ENCODE measurements around the gene MAGI2. TPM values are rescaled to one million over a fixed set of nuclear protein-coding genes. Genes with fewer than 3 reads are reported as not detected.

The MAGI2 gene
- total RNA-seq, 1 experiment from 2014 or later: 0.25 TPM

DNA sequence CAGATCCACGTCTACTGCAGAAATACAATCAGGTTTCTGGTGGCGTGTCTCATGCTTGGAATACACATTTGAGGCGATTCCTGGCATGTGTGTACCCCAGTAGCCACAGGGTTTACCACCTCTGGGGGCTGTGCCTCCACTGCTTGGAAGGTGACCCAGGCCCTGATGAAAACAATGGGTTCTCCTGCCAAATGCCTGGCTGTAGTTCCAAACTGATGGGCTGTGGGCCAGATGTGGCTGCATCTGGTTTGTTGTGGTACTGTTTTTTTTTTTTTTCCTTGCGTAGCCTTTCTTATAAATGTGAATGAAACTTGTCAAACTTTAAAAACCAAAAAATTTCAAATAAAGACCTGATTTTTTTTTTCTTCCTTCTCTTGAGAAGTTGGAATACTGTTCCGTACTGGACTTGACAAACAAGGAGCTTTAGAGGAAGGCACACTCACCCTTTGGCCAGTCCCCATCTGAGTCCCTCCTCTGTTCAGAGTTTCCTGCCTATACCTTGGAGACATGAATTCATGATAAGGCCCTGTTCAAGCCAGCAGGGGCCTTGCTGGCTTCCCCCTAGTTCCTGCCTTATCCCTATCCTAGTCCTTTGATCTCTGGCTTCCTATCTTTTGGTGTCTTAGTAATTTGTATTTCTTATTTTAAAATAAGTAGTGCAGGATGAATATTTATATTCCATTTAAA is 1437.8 kb downstream of the MAGI2 start:
- DNase-seq: no peak
- TF ChIP-seq, protein P1, sequence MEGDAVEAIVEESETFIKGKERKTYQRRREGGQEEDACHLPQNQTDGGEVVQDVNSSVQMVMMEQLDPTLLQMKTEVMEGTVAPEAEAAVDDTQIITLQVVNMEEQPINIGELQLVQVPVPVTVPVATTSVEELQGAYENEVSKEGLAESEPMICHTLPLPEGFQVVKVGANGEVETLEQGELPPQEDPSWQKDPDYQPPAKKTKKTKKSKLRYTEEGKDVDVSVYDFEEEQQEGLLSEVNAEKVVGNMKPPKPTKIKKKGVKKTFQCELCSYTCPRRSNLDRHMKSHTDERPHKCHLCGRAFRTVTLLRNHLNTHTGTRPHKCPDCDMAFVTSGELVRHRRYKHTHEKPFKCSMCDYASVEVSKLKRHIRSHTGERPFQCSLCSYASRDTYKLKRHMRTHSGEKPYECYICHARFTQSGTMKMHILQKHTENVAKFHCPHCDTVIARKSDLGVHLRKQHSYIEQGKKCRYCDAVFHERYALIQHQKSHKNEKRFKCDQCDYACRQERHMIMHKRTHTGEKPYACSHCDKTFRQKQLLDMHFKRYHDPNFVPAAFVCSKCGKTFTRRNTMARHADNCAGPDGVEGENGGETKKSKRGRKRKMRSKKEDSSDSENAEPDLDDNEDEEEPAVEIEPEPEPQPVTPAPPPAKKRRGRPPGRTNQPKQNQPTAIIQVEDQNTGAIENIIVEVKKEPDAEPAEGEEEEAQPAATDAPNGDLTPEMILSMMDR (IDR thresholded peaks at IDR 0.05; ENCODE audit: insufficient read depth in 1 of 2, low read depth in 1 of 2, low read length in 1 of 2, severe bottlenecking in 1 of 2, unreplicated experiment in 1 of 2): no peak
- ChIA-PET CTCF (no interaction called here), POLR2A (no interaction called here)
- Histone ChIP-seq H3K36me3 (ENCODE audit: control insufficient read depth, insufficient read depth, low read length) (no peaks in the 10 kb centered on the region), H3K4me3 (ENCODE audit: low read depth, low read length) (no peak overlapping the region), H3K27me3 (replicated peaks; ENCODE audit: control insufficient read depth, insufficient read depth, low read length) (no peaks in the 10 kb centered on the region), H3K9me3 (no peaks in the 10 kb centered on the region), H3K4me1 (peaks cover 19% of the 10 kb centered on the region)
- Mint-ChIP-seq H3K4me1 (ENCODE audit: low read depth, unreplicated experiment) (peaks cover 18% of the 10 kb centered on the region), H3K9me3 (ENCODE audit: unreplicated experiment) (no peaks in the 10 kb centered on the region), H3K4me3 (ENCODE audit: unreplicated experiment) (no peak overlapping the region), H3K27ac (ENCODE audit: unreplicated experiment) (no peak overlapping the region), H3K36me3 (ENCODE audit: insufficient read depth, unreplicated experiment) (peaks cover 4% of the 10 kb centered on the region), H3K27me3 (ENCODE audit: insufficient read depth, unreplicated experiment) (peaks cover 3% of the 10 kb centered on the region)
- BruUV-seq (replicated peaks): no TSS peak
- intact Hi-C loops (cut with micrococcal nuclease; ENCODE audit: unreplicated experiment): no loop called here

GRCh38 chr7:78014401-78014800 is 1439.1 kb downstream of the MAGI2 start:
- ChIA-PET CTCF (interaction anchor here (0.6 kb wide), 1 partner anchor 10 kb away, joined by 8 read pairs; no protein-coding TSS in a partner anchor), POLR2A (no interaction called here)
- Histone ChIP-seq H3K27me3 (replicated peaks; ENCODE audit: control insufficient read depth, insufficient read depth, low read length) (no peaks in the 10 kb centered on the region), H3K4me3 (ENCODE audit: low read depth, low read length) (no peak overlapping the region), H3K4me1 (peaks cover 19% of the 10 kb centered on the region), H3K9me3 (no peaks in the 10 kb centered on the region), H3K36me3 (ENCODE audit: control insufficient read depth, insufficient read depth, low read length) (no peaks in the 10 kb centered on the region)
- Mint-ChIP-seq H3K27me3 (ENCODE audit: insufficient read depth, unreplicated experiment) (peaks cover 3% of the 10 kb centered on the region), H3K9me3 (ENCODE audit: unreplicated experiment) (no peaks in the 10 kb centered on the region), H3K36me3 (ENCODE audit: insufficient read depth, unreplicated experiment) (no peaks in the 10 kb centered on the region), H3K4me1 (ENCODE audit: low read depth, unreplicated experiment) (peaks cover 18% of the 10 kb centered on the region), H3K4me3 (ENCODE audit: unreplicated experiment) (no peak overlapping the region), H3K27ac (ENCODE audit: unreplicated experiment) (no peak overlapping the region)
- peak in 1 of 2 experiments; percentile 18 for DNase-seq
- no TSS peak for BruUV-seq (replicated peaks)
- TF ChIP-seq, protein P1 (IDR thresholded peaks at IDR 0.05; ENCODE audit: insufficient read depth in 1 of 2, low read depth in 1 of 2, low read length in 1 of 2, severe bottlenecking in 1 of 2, unreplicated experiment in 1 of 2): no peak
- intact Hi-C loops (cut with micrococcal nuclease; ENCODE audit: unreplicated experiment): no loop called here

DNA sequence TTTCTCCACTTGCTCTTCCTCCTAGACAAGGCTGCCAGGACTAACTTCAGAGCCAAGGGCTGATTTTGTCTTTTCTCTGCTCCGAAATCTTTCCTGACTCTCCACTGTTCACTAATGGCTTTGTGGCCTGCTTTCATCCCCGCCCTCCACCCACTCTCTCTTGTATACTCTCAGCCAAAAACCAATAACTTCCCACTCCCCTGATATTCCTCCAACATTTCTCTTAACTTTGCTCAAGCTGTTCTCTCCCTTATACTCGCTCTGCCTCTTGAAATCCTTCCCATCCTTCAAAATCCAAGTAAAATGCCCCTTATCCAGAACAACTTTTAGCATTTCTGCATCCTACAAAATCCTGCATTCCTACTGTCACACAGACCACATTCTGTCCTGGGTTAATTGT is 1440.1 kb downstream of the MAGI2 start:
- Histone ChIP-seq H3K4me3 (ENCODE audit: low read depth, low read length) (no peak overlapping the region), H3K36me3 (ENCODE audit: control insufficient read depth, insufficient read depth, low read length) (no peaks in the 10 kb centered on the region), H3K27me3 (replicated peaks; ENCODE audit: control insufficient read depth, insufficient read depth, low read length) (no peaks in the 10 kb centered on the region), H3K4me1 (peaks cover 12% of the 10 kb centered on the region), H3K9me3 (no peaks in the 10 kb centered on the region)
- H3K4me3 Mint-ChIP-seq (ENCODE audit: unreplicated experiment): no peak overlapping the region
- TF ChIP-seq, protein P1 (IDR thresholded peaks at IDR 0.05; ENCODE audit: insufficient read depth in 1 of 2, low read depth in 1 of 2, low read length in 1 of 2, severe bottlenecking in 1 of 2, unreplicated experiment in 1 of 2): no peak
- BruUV-seq (replicated peaks): no TSS peak
- peaks cover 13% of the 10 kb centered on the region for H3K4me1 Mint-ChIP-seq (ENCODE audit: low read depth, unreplicated experiment)
- H3K27ac Mint-ChIP-seq (ENCODE audit: unreplicated experiment): no peak overlapping the region
- CTCF ChIA-PET: no interaction called here
- intact Hi-C loops (cut with micrococcal nuclease; ENCODE audit: unreplicated experiment): no loop called here
- peaks cover 3% of the 10 kb centered on the region for H3K27me3 Mint-ChIP-seq (ENCODE audit: insufficient read depth, unreplicated experiment)
- POLR2A ChIA-PET: no interaction called here
- DNase-seq: no peak
- H3K36me3 Mint-ChIP-seq (ENCODE audit: insufficient read depth, unreplicated experiment): no peaks in the 10 kb centered on the region
- no peaks in the 10 kb centered on the region for H3K9me3 Mint-ChIP-seq (ENCODE audit: unreplicated experiment)
